Measurements from ENCODE around the gene BRD3OS. TPM values are rescaled to one million over a fixed set of nuclear protein-coding genes. Genes with fewer than 3 reads are reported as not detected.
"Not testable (repeated sequence)": the region's sequence is repeated elsewhere in the genome, so short reads cannot be mapped to it uniquely, and the experiment has no call there.

Gene BRD3OS
- total RNA-seq, 2 donors from 2014 or later = 7.0 to 7.9 TPM

GRCh38 chr9:134066913-134067851 lies 41.9 kb downstream of the BRD3OS start:
- DNase-seq = no peak
- ATAC-seq = peak; percentile 2 to 3
- intact Hi-C loops (cut with DNase I) = loop anchor here in 1 of 2 donors (5.0 to 10.0 kb wide), 2 partner anchors 40 to 68 kb away; partner anchors contain the start of genes BRD3OS and WDR5

GRCh38 chr9:134067904-134068743 lies 42.8 kb downstream of the BRD3OS start, which contains the start of gene BRD3:
Gene BRD3 (minus strand): TSS chr9:134068026. CDS start chr9:134053477, 14,549 bp downstream.
- peak; percentile 88 to 91 for ATAC-seq
- peak; percentile 89 for DNase-seq
- intact Hi-C loops (cut with DNase I) = loop anchor here in 1 of 2 donors (5.0 to 10.0 kb wide), 2 partner anchors 41 to 67 kb away; partner anchors contain the start of genes BRD3OS and WDR5

- DNase-seq (no peak), ATAC-seq (no peak)
- intact Hi-C loops (cut with DNase I) = loop anchor here in 1 of 2 donors (5.0 to 10.0 kb wide), 2 partner anchors 42 to 66 kb away; partner anchors contain the start of genes BRD3OS and WDR5
Observed at GRCh38 chr9:134068744-134069479, 43.6 kb downstream of the BRD3OS start.

- no peak for ATAC-seq
- intact Hi-C loops (cut with DNase I) = loop anchor here in 1 of 2 donors (5.0 to 10.0 kb wide), 2 partner anchors 42 to 65 kb away; partner anchors contain the start of genes BRD3OS and WDR5
- no peak for DNase-seq
Observed at GRCh38 chr9:134069480-134070399, 44.5 kb downstream of the BRD3OS start.

- no peak for ATAC-seq
- intact Hi-C loops (cut with DNase I) = no loop called here
Observed at GRCh38 chr9:134071149-134071548, 45.9 kb downstream of the BRD3OS start.

GRCh38 chr9:134072683-134073082 lies 47.4 kb downstream of the BRD3OS start:
- DNase-seq; ATAC-seq; intact Hi-C loops (cut with DNase I): not testable (repeated sequence)

More at GRCh38 chr9:134071149-134071548, 45.9 kb downstream of the BRD3OS start:
- no peak for DNase-seq

GRCh38 chr9:134073500-134073899 lies 48.2 kb downstream of the BRD3OS start:
- DNase-seq (no peak), ATAC-seq (no peak)
- intact Hi-C loops (cut with DNase I) = no loop called here

GRCh38 chr9:134075689-134076088 lies 50.4 kb downstream of the BRD3OS start:
- intact Hi-C loops (cut with DNase I); ATAC-seq; DNase-seq: not testable (repeated sequence)

- DNase-seq = no peak
- intact Hi-C loops (cut with DNase I) = no loop called here
- no peak for ATAC-seq
Observed at GRCh38 chr9:134076644-134077043, 51.4 kb downstream of the BRD3OS start.

Other genes with a start within 250 kb of the BRD3OS start
- 1 to 10 TPM; 8.3 to 9.6 TPM for gene VAV2, start 33.2 kb upstream of the BRD3OS start, total RNA-seq
- 10 to 100 TPM; 25.5 to 28.0 TPM for gene BRD3, start 42.5 kb downstream of the BRD3OS start, total RNA-seq
- 10 to 100 TPM; 16.0 to 20.3 TPM for gene WDR5, start 110.6 kb downstream of the BRD3OS start, total RNA-seq
- gene RNU6ATAC, start 139.1 kb downstream of the BRD3OS start, total RNA-seq = 100 to 1,000 TPM; 307 to 456 TPM

All from left cardiac atrium (tissue), 4 donors.